Tongue (tissue), 2 donors: ENCODE measurements around the gene LRRC32. TPM values are rescaled to one million over a fixed set of nuclear protein-coding genes. Genes with fewer than 3 reads are reported as not detected.
A peak's percentile ranks its signal among the peaks of the same experiment; 100 is the strongest.

Source experiments
- DNase-seq: peaks from one replicate; pipeline ENCODE4 v3.0.0-alpha.2; 2015
- total RNA-seq: library from RNA; depleted of rRNA; stranded (reverse); fragments of >200 nt; gene quantifications from one replicate; pipeline ENCODE4 v1.2.3, GENCODE V29; 2014

Gene LRRC32
- total RNA-seq, 1 donor from 2014 or later: 22.1 TPM

DNA sequence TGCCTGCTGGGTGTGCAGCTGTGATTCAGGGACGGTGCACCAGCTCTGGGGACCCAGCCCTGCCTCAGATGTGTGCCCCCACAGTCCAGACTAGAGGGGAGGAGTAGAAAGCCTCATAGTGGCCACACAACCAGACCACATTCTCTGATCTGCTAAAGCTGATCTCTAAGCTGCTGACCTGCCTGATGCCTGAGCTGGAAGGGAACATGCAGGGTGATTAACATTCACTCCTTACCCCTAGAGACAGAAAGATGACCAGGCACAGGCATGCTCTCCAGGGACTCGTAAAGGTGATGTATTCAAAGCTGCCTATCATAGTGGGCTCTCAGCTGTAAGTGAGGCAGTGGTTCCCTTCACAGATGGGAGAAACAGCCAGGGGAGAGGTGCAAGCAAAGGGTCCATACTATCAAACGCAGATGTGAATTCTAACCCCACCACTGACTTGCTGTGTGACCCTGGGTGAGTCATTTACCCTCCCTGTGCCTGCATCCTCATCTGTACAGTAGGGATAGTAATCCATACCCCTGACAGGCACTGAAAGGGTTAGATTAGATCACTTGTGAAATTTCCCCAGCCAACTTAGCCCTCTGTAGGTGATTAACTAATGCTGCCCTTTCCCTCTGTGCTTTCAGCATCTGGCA lies 29.0 kb upstream of the LRRC32 start:
- no peak for DNase-seq

DNA sequence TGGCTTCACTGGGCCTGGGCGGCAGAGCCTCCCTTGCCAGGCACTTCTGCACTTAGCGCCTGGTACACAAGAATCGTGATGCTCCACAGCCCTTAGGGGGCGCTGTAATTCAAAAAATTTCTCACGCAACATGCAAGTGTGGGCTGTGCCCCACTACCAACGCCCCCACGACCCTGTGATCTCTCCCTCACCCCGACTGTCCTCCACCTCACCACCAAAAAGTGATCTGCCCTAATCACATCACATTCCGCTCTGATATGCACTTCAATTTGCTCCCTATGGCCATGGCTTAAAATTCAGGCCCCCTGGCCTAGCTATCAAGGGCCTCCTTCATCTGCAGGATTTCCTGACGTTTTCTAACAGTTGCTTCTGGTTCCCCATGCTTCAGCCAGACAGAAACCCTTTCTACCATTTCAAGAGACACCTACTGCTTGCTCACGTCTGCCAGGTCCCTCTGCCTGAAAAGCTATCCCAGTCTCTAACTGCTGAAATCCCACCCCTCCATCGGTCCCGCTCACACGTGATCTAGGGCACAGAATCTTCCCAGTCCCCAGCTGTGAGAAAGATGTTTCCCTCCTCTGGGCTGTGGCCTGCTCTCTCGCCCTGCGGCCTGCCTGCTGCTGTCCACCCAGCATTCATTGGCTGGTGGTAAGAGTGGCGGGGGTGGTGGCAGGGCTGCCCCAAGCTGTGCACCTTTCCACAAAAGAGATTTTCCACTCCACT lies 27.9 kb upstream of the LRRC32 start:
- no peak for DNase-seq

DNA sequence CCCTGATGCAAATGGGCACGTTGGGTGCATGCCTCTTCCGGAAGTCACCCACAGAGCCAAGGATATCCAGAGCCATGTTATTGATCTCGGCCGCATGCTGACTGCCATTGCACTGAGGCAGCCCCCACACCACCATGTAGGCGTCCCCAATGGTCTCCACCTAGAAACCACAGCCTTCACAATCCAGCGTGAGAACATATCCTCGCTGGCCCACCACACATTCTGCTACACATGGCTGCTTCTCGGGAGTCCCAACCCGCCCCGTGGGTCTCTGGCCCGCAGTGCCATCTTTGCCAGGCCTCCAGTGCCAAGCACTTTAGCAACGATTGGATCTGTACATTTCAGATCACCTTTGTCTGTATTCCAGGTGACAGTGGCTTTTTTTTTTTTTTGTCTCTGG lies 26.2 kb upstream of the LRRC32 start:
- DNase-seq: no peak

DNA sequence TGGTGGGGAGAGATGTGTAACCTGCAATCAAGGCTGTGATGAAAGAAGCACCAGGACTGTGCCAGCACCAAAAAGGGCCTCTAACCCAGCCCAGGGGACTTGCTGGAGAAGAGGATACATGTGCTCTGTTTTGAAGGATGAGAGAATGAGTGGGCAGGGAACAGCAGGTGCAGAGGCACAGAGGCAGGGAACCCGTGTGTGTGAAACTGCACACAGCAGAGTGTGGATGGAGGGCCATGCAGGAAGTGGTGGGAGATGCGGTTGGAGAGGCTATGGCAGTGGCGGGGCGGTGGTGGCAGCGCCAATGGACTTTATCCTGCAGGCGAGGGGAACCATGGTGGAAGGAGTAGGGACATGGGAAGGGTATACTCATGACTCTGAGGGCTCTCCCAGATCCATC lies 25.2 kb upstream of the LRRC32 start:
- no peak for DNase-seq

DNA sequence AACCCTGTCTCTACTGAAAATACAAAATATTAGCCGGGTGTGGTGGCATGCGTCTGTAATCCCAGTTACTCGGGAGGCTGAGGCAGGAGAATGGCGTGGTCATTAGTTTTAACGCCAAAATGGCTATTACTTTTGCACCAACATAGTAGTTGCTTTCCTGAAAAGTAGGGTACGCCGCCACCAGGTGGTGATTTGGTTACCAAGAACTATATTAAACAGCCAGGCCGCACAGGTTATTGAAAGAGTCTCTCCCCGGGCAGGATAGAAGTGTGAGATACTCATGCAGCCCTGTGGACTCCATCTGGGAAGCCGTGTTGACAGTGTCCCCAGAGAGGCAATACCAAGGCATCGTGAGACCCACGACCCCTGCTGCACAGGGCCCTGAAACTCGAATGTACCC lies 24.6 kb upstream of the LRRC32 start:
- DNase-seq: no peak

DNA sequence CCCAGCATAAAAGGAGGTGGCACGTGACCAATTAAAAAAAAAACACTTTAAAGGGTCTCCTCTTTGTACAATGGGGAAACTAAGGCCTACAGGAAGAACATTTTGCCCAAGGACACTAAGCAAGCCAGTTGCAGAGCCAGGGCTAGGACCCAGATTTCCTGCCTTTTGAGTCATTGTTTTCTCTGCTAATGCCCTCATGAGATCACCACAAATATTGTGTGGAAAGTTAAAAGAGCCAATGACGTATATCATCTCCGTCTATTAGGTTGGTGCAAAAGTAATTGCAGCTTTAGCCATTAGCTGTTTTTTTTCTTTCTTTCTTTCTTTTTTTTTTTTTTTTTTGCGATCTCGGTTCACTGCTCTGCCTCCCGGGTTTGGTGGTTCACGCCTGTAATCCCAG lies 24.1 kb upstream of the LRRC32 start:
- DNase-seq: no peak

DNA sequence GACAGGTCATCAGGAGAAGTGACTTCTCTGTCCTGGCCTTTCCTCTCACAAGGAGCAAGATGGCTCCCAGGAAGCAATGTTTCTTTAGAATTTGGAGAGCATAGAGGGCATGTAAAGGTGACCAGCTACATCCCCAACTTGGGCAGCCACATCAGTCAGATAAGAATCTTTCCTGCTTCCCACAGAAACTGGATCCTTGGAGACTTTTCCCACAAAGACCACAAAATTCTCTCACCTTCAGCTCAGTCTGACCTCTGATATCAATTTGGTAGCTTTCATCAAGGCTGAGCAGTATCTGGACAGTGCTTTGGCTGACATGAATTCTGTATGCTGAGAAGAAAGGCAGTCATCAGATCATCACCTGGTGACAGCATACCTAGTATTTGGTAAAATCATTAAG lies 23.3 kb upstream of the LRRC32 start:
- DNase-seq: no peak

DNA sequence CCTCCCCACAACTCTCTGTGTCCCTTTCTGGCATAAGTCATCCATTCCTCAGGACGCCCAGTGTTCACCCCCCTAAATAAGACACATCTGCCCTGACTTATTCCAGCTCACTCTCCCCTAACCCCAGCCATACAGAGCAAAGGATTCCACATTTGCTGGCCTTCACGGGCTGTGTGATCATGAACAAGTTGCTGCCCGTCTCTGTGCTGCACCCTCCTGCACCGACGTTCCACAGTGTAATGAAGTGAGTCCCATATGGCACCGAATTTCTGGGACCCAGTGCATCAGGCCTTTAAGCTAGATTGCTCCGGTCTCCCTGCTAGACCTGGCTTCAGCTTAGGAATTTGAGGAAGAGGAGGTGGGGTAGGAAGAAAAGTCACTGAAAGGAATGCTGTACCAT lies 22.4 kb upstream of the LRRC32 start:
- DNase-seq: no peak

DNA sequence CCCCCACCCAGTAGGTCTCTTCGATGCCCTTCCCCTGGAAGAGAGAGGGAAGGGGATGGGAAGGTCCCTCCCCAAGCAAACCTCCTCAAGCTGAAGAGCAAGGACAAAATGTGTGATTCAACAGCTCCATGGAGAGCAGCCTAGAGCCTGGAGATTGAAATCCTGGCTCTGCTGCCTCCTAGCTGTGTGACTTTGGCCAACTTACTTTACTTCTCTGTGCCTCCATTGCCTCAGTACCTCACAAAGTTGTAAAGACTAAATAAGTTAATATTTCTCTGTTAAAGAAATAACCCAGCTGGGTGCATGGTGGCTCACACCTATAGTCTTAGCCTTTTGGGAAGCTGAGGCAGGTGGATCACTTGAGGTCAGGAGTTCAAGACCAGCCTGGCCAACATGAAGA lies 21.1 kb upstream of the LRRC32 start:
- DNase-seq: no peak

DNA sequence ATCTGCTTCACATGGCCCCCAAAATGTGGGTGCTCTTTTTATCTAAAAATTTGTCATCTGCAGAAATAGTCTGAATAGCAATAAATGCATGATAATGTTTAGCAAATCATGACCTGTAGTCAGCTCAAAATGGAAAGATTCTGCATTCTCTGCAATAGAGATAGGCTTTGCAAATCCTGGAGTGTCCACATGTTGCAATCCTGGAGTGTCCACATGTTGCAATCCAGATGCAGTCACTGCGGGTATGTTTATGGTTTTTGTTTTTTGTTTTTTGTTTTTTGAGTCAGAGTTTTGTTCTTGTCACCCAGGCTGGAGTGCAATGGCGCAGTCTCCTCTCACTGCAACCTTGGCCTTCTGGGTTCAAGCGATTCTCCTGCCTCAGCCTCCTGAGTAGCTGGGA lies 20.2 kb upstream of the LRRC32 start:
- no peak for DNase-seq

DNA sequence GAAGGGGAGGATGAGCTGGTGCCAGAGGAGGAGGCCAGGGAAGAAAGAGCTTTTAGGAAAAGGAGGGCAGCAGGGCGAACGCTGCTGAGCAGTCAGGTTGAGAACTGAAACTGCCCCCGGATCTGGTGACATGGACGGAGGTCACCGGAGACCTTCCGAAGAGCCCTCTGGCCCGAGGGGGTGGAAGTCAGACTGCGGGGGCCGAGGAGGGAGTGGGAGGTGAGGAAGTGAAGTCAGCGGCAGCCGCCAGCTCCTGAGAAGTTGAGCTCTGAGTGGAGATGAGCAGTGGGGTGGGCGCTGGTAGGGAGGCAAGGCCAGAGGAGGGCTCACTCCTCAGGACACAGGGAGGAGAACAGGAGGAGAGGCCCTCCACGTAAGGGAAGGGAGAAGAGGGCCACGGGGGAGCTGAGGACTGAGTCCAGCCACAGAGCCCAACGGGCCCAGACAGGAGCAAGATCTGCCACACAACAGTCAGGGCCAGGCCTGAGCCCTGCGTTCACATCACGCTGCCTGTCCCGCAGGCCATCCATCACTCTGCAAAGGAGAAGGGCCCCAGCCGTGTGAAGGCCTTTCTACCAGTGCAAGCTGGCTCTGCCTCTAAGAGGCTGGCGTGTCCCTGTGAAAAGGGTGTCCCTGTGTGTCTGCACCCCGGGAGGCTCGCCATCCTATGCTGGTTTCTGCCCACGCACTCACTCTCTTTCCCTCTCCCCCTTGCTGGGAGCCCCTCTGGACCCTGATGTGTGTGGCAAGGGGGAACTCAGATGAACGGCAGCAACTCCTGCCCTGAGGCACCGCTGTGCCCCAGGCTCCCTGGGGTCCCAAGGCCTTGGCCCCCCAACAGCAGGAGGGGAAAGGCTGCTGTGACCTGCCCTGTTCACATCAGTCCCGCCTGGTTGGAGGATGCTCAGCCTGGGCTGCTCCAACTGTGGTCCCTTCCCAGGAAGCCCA lies 19.0 kb upstream of the LRRC32 start:
- no peak for DNase-seq

DNA sequence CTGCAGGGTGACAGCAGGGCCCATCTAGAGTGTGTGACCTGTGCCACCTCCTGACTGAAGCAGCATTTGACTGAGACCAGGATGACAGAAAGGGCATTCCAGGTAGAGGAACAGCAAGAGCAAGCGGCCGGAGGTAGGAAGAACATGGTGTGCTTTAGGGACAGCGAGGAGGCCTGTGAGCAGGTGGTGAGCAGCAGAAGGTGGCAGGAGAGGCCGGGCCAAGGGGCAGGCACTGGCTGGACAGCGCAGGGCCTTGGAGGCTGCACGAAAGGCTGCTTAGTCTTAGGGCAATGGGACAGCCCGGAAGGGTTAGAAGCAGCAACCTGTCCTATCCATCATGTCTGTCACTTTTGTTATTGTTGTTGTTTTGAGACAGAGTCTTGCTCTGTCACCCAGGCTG lies 17.6 kb upstream of the LRRC32 start:
- DNase-seq: no peak

DNA sequence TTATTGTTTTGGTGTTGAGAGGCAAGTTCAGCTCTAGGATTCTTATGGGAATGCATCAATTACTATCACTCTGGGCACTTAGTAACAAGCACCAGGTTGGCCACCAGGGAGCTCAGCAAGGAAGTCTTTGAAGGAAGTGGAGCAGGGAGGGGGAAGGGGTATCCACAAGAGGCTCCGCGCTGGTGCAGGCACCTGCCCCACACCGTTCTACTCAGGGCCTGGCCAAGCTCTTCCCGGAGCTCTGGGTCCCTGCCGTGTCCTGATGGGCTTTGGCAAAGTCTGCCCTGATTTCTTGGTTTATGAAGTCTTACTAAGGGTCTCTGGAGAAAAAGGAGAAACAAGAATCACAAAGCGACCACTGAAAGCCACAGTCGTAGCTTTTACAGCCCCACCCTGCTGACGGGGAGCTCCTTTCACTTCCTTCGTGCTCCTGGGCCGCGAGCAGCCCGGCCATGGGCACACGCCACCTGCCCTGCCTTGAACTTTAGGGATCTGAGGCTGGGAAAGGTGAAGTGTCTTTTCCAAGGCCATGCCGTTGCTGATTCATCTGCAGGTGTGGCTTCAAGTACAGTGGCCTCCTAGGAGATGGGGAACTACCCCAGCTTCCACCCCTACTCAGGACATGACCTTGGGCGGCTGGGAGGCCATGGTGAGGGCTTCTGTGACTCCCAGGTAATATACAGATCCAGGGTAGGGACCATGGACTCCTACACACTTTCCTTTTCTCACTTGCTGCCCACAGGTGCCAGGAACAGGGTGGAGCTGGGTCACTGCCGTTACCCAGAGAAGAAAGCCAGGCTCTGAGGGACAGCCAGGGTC lies 15.9 kb upstream of the LRRC32 start:
- no peak for DNase-seq

DNA sequence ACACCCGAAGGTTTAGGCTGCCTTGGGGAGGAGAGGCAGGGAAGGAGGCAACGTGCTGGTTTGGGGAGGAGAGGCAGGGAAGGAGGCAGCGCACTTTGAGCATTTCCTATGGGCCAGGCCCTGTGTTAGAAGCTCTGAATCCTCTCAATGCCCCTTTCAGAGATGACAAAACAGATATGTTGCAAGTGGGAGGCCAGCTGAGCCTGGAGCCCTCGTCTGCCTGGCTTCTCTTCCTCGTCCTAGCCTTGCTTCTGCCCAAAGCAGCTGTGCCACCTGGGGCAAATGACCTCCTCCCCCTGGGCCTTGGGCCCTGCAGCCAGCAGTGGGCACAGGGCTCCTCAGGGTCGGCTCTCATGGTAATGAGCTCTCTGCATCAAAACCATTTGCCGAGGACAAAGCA lies 15.3 kb upstream of the LRRC32 start:
- DNase-seq: no peak

DNA sequence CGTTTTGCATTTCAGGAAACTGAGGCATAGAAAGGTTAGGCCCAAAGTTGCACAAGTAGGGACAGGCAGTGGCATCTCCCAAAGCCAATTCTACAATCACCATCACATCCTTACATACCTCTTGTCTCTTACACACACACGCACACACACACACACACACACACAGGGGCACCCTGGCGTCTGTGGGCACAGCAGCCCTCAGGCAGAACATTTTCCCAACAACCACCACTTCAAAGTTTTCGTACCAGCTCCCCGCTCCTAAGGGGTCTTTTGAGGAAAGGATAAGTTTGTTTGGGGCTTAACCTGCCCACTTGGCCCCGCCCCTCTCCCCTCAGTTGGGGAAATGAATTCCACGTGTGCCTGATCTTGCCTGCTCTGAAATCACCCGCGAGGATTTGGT lies 14.7 kb upstream of the LRRC32 start:
- no peak for DNase-seq

DNA sequence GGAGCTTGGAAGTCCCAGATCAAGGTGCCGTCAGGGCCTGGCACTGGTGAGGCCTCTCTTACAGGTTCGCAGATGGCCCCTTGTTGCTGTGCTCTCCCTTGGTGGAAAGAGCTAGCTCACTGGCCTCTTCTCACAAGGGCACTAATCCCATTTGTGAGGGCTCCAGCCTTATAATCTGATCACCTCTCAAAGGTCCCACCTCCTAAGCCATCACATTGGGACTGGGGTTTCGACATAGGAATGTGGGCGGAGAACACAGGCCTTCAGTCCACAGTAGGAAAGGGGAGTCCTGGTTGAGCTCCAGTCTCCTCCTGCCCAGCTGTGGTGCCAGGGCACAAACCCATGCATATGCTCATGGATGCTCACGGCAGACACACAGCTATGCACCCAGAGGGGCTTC lies 14.0 kb upstream of the LRRC32 start:
- no peak for DNase-seq

DNA sequence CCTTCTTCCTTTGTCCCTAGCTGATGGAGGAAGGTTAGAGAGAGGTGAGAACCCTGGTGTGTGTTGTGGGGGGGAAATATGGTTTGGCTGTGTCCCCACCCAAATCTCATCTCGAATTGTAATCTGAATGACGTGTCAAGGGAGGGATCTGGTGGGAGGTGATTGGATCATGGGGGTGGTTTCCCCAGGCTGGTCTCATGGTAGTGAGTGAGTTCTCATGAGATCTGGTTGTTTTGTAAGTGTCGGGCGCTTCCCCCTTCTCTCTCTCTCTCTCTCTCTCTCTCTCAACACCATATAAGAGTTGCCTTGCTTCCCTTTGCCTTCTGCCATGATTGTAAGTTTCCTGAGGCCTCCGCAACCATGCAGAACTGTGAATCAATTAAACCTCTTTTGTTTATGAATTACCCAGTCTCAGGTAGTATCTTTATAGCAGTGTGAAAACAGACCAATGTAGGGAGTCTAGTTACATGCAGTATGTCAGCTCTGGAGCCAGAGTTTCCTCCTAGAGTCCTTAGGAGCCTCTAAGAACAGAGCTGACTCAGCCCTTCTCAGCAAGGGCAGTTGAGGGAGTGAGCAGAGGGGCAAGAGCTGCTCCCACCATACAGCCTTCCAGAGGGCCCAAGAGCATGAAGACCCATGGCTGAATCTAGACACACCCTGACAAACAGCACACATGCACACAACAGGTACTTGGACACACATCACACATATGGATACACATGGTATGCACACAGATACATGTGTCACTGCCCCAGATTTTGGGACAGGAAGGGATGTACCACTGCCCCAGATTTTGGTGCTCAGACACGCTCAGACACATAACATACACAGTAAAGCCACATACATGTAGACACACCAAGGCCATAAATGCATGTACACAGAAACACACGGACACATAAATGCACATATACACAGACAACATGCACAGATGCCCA lies 12.9 kb upstream of the LRRC32 start:
- no peak for DNase-seq

DNA sequence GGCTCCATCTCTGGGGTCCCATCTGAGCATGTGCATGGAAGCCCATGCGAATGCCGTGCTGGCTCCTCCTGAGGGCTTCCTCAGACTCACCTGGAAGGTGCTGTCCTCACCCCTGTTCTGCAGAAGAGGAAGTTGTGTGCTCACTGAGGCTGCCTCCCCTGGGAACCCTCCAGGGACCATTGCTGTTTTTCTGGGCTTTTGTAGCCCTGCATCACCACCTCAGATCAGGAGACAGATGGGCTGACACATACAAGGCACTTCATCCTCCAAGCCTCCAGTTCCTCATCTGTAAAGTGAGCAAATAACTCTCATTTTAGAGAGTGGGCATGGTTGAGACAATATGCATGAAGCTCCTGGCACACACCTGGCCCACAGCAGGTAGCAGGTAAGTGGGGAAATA lies 12.1 kb upstream of the LRRC32 start:
- no peak for DNase-seq

DNA sequence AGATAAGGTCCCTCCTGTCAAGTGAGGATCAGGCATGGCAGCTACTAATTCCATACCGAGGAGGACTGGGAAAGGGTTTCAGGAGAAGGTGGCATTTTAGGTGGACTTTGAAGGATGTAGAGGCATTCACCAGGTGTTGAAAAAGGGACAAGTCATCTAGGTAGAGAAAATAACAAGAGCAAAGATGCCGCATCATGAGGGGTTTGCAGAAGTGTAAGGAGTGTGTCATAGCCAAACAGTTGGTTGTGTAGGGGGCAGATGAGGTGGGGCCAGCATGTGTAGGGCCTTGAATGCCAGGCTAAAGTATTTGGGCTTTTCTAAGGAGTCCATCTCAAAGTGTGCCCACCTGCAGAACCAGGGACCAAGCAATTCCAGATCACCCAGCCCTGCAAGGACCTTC lies 11.6 kb upstream of the LRRC32 start:
- no peak for DNase-seq

DNA sequence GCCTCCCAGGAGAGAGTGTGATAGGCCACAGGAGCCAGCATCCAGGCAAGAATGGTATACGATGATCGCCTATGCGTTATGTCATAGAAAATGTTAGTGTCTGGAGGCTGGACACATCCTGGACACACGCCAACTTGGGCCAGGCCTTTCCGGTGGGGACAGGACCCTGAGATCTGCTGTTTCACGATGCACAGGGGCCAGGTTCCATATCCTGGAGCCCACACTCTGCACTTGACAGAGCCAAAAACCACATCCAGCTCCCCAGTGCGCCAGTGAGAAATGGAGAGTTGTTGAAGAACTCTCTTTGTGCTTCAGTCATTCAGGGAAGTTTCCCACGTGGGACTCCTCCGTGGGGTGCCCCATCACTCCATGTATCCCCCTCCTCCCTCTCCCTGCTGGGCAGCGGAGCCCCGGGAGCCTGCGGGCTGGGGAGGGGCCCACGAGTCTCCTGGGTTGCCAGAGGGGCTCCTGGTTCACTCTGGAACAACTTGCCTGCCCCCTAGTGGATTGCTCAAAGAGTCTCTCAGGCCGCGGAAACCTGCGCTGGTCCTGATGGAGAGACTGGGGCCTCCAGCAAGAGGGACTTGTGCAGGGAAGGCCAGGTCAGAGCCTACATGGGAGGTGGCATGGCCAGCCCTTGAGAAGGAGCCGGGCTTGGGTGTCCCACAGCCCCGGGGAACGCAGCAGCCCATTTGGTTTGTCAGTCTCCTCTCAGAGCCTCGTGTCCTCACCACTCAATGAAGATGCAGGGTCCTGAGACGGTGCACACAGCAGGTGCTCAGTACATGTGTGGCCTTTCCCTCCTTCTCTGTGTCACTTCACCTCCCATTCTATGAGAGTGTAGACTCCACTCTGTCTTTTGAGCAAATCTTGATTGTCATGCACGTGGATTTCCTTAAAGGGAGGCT lies 10.2 kb upstream of the LRRC32 start:
- DNase-seq: peak; percentile 84
